GM15510 (cell line): ENCODE measurements around the gene ADCY3.

ENCODE experiments used
- POLR2A ChIP-seq: IDR thresholded peaks from 3 replicates; pipeline ENCODE4 v1.6.1; 2011; ENCODE audit warnings: borderline replicate concordance; ENCODE audit not compliant: insufficient read length; ENCODE audit errors: extremely low read depth

Gene ADCY3

GRCh38 chr2:24783641-24784040 is 136.4 kb downstream of the ADCY3 start:
- TF ChIP-seq POLR2A, result no peak

GRCh38 chr2:24779116-24779515 is 140.9 kb downstream of the ADCY3 start:
- TF ChIP-seq POLR2A, result no peak

DNA sequence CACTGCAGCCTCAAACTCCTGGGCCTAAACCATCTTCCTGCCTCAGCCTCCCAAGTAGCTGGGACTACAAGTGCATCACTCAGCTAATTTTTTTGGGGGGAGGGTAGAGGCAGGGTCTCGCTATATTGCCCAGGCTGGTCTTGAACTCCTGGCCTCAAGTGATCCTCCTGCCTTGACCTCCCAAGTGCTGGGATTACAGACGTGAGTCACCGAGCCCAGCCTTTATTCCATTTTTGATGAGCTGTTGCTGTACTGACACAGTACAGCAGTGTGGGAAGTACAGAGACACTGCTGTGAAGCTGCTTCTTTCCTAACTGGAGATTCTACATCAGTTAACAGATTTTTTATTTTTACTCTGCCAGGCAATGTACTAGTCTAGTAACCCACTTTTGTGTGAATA is 145.7 kb downstream of the ADCY3 start:
- no peak for TF ChIP-seq POLR2A

DNA sequence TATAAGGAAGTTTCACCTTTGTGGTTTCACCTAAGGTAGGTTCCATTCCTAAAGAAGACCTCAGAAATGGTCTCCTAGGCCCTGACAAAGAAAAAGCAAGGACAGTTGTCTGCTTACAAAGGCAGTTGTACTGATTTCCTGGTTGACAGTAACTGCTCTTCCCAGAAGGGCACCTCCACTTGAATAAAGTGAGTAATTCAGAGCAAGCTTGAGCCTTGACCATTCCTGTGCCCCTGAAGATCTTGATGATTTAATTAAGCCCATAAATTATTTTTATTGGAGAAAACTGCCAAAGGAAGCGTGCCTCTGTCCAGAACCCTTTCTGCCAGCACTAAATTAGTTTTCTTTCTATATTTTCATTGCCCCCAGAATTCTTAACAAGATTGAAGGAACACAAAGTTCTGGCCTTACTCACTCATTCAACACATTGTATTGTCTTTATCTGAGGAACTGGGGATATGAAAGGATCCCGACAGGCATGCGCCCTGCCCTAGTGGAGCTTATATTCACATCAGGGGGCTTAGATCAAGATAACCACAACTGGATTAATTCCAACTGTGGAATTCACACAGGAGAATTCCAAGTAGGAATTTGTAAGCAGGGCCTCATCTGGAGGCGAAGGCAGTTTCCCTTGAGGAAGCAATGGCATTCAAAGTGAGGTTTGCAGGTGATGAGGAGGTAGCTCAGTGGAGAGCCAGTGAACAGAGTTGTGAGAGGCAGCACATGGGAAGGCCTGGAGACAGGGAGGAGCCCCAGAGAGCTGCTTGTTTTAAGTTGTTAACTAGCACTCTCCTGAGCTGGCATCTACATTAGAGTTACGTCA is 148.1 kb downstream of the ADCY3 start:
- no peak for TF ChIP-seq POLR2A

DNA sequence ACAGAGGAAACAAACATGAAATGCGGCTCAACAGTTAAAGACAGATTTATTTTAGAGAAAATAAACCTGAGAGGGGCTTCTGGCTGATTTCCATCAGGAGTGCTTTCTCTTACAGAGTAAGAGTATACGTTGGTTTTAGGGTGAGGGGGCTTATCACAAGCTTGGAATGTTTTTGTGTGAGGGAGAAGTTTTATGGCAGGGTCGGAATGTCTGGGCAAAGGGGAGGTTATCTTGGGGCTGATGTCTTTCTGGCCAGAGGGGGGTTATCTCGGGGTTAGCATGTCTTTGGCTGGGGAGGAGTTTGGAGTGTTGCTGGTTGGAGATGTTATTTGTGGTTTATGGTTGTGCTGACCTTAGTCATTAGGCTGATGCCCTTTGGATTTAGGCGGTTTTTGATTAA is 149.0 kb downstream of the ADCY3 start:
- TF ChIP-seq POLR2A, result no peak
